AG04450 (cell line): ENCODE measurements around the gene PMM2. TPM values are rescaled to one million over a fixed set of nuclear protein-coding genes. Genes with fewer than 3 reads are reported as not detected.
A peak's percentile ranks its signal among the peaks of the same experiment; 100 is the strongest.
"Not testable (repeated sequence)": the region's sequence is repeated elsewhere in the genome, so short reads cannot be mapped to it uniquely, and the experiment has no call there.

ENCODE experiments used
- CTCF ChIA-PET: fragments of 300-600, 350-600 bp; formaldehyde crosslinking; extraction: SDS; loops from one replicate; lab custom pipeline; 2022; ENCODE audit warnings: antibody characterized with exemption, inconsistent platforms; lab: Charles Lee
- POLR2A ChIA-PET: fragments of 350-600 bp; formaldehyde crosslinking; extraction: SDS; loops from one replicate; lab custom pipeline; 2021; ENCODE audit warnings: antibody characterized with exemption, inconsistent platforms; lab: Yijun Ruan, JAX
- DNase-seq: peaks from one replicate; pipeline ENCODE4 v3.0.0-alpha.2; 2011; ENCODE audit warnings: low read depth, low spot score
- H3K27ac ChIP-seq: one replicate; pipeline ENCODE4 v1.5.1; 2012; ENCODE audit warnings: low read depth, low read length, control low read depth
- H3K27me3 ChIP-seq: one replicate; pipeline ENCODE4 v1.6.0; 2012; ENCODE audit warnings: low read length; ENCODE audit not compliant: control insufficient read depth, insufficient read depth
- H3K4me3 ChIP-seq: 2 replicates; pipeline ENCODE4 v1.5.1; 2011; ENCODE audit warnings: mild to moderate bottlenecking, low read depth, low read length, control low read depth
- H3K9me3 ChIP-seq: 2 replicates; pipeline ENCODE4 v1.5.1; 2012; ENCODE audit warnings: low read length; ENCODE audit not compliant: control insufficient read depth, insufficient read depth
- CTCF ChIP-seq: IDR thresholded peaks from 2 replicates; pipeline ENCODE4 v1.5.1; 2011; ENCODE audit warnings: low read depth, low read length, control low read depth, inconsistent platforms
- polyA plus RNA-seq: library from polyadenylated mRNA; depleted of rRNA; stranded (reverse); fragments of >200 nt; gene quantifications from 2 replicates; pipeline ENCODE4 v1.2.3, GENCODE V29; 2011

PMM2 gene
- polyA plus RNA-seq, 1 experiment = 37.0 TPM

- Histone ChIP-seq H3K27me3 (no peaks in the 10 kb centered on the region), H3K9me3 (no peaks in the 10 kb centered on the region; the same call in 1 of the 2 replicates), H3K4me3 (peak overlapping the region; percentile 62), H3K27ac (no peak overlapping the region)
- DNase-seq = no peak
- TF ChIP-seq CTCF = no peak
- CTCF ChIA-PET = interaction anchor here (1.2 to 4.5 kb wide), 4 partner anchors 11 to 266 kb away, joined by 3 to 43 read pairs (median 3); no protein-coding TSS in a partner anchor
- POLR2A ChIA-PET = interaction anchor here (0.7 to 2.1 kb wide), 15 partner anchors 9 to 222 kb away, joined by 3 to 21 read pairs (median 5); partner anchors contain the start of genes HAPSTR1 and USP7
Measured at GRCh38 chr16:8869212-8869987, 71.8 kb downstream of the PMM2 start.

- DNase-seq, H3K27me3 ChIP-seq, H3K9me3 ChIP-seq, H3K4me3 ChIP-seq, H3K27ac ChIP-seq: not testable (repeated sequence)
- POLR2A ChIA-PET = interaction anchor here (2.1 kb wide), 1 partner anchor 19 kb away, joined by 13 read pairs; no protein-coding TSS in a partner anchor
- CTCF ChIA-PET = interaction anchor here (1.3 to 4.5 kb wide), 2 partner anchors 11 to 36 kb away, joined by 3 to 43 read pairs; no protein-coding TSS in a partner anchor
Measured at GRCh38 chr16:8869988-8870241, 72.3 kb downstream of the PMM2 start.

- DNase-seq = no peak
- CTCF ChIA-PET = no interaction called here
- Histone ChIP-seq H3K27ac (no peak overlapping the region), H3K27me3 (no peaks in the 10 kb centered on the region), H3K4me3 (no peak overlapping the region), H3K9me3 (no peaks in the 10 kb centered on the region; the same call in 1 of the 2 replicates)
- POLR2A ChIA-PET = interaction anchor here (0.6 to 1.1 kb wide), 3 partner anchors 13 to 219 kb away, joined by 3 to 5 read pairs (median 3); partner anchors contain the start of gene HAPSTR1
- TF ChIP-seq CTCF = no peak
Measured at GRCh38 chr16:8872071-8872470, 74.4 kb downstream of the PMM2 start.

GRCh38 chr16:8872967-8873865 lies 75.6 kb downstream of the PMM2 start:
- DNase-seq = no peak
- Histone ChIP-seq H3K4me3 (no peak overlapping the region), H3K9me3 (no peaks in the 10 kb centered on the region; the same call in 1 of the 2 replicates), H3K27me3 (no peaks in the 10 kb centered on the region), H3K27ac (no peak overlapping the region)
- TF ChIP-seq CTCF = no peak
- CTCF ChIA-PET = interaction anchor here (1.0 to 1.9 kb wide), 3 partner anchors 22 to 140 kb away, joined by 3 to 4 read pairs (median 4); no protein-coding TSS in a partner anchor
- POLR2A ChIA-PET = interaction anchor here (0.9 to 1.9 kb wide), 5 partner anchors 9 to 218 kb away, joined by 3 to 5 read pairs (median 4); partner anchors contain the start of gene HAPSTR1

DNA sequence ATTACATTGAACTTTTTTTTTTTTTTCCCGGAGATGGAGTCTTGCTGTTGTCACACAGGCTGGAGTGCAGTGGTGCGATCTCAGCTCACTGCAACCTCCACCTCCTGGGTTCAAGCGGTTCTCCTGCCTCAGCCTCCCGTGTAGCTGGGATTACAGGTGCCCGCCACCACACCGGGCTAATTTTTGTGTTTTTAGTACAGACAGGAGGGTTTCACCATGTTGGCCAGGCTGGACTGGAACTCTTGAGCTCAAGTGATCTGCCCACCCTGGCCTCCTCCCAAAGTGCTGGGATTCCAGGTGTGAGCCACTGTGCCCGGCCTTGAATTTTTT lies 76.2 kb downstream of the PMM2 start:
- not testable (repeated sequence) for H3K27ac ChIP-seq, H3K9me3 ChIP-seq, H3K27me3 ChIP-seq, H3K4me3 ChIP-seq, DNase-seq
- ChIA-PET CTCF (interaction anchor here (0.5 to 1.9 kb wide), 4 partner anchors 22 to 143 kb away, joined by 3 to 4 read pairs (median 4); no protein-coding TSS in a partner anchor), POLR2A (interaction anchor here (0.6 to 1.9 kb wide), 4 partner anchors 10 to 217 kb away, joined by 3 to 5 read pairs (median 4); partner anchors contain the start of gene HAPSTR1)
